Activated naive CD8-positive, alpha-beta T cell treated with anti-CD3 and anti-CD28 coated beads for 36 hours (primary cell): ENCODE results near the gene TMA7. TPM values are rescaled to one million over a fixed set of nuclear protein-coding genes. Genes with fewer than 3 reads are reported as not detected.
"Not testable (repeated sequence)": the region's sequence is repeated elsewhere in the genome, so short reads cannot be mapped to it uniquely, and the experiment has no call there.

Experiments used
- DNase-seq: peaks from one replicate; pipeline ENCODE4 v3.0.0; 2021
- H3K27ac Mint-ChIP-seq: one replicate; pipeline ENCODE4 v1.8.0; 2022; ENCODE audit warnings: mild to moderate bottlenecking, moderate library complexity, mixed read lengths
- H3K27me3 Mint-ChIP-seq: one replicate; pipeline ENCODE4 v1.8.0; 2022; ENCODE audit warnings: mild to moderate bottlenecking, mixed read lengths
- H3K36me3 Mint-ChIP-seq: one replicate; pipeline ENCODE4 v1.8.0; 2021; ENCODE audit warnings: mild to moderate bottlenecking, mixed read lengths
- H3K4me1 Mint-ChIP-seq: one replicate; pipeline ENCODE4 v1.8.0; 2021; ENCODE audit warnings: mixed read lengths
- H3K4me3 Mint-ChIP-seq: one replicate; pipeline ENCODE4 v1.8.0; 2022; ENCODE audit warnings: mild to moderate bottlenecking, moderate library complexity, mixed read lengths
- H3K9me3 Mint-ChIP-seq: one replicate; pipeline ENCODE4 v1.8.0; 2022; ENCODE audit warnings: mixed read lengths
- total RNA-seq, 2 experiments: library from RNA; stranded (reverse); gene quantifications; one replicate each; pipeline ENCODE4 v1.2.3, GENCODE V29; 2021

Gene TMA7
- 100 to 1,000 TPM; 398 to 421 TPM for total RNA-seq

GRCh38 chr3:48439820-48440589, at the start of gene TMA7, which contains the start of gene CCDC51:
Gene TMA7 (plus strand): TSS chr3:48440257. CDS start chr3:48440297, 40 bp downstream.
Gene CCDC51 (minus strand): TSS chr3:48440119. CDS start chr3:48435128, 4,991 bp downstream.
- DNase-seq = peak; percentile 98
- peaks cover 42% of the 10 kb centered on the region for H3K36me3 Mint-ChIP-seq
- no peaks in the 10 kb centered on the region for H3K9me3 Mint-ChIP-seq
- H3K4me1 Mint-ChIP-seq = peaks cover 25% of the 10 kb centered on the region
- H3K27me3 Mint-ChIP-seq = no peaks in the 10 kb centered on the region
- peak within 1 kb of the TSS; percentile 96 for H3K27ac Mint-ChIP-seq
- peak within 1 kb of the TSS; percentile 99 for H3K4me3 Mint-ChIP-seq

GRCh38 chr3:48394391-48394790, 45.7 kb upstream of the TMA7 start:
- no peaks in the 10 kb centered on the region for H3K9me3 Mint-ChIP-seq
- no peaks in the 10 kb centered on the region for H3K36me3 Mint-ChIP-seq
- H3K27ac Mint-ChIP-seq = no peak overlapping the region
- peaks cover 15% of the 10 kb centered on the region for H3K27me3 Mint-ChIP-seq
- no peak overlapping the region for H3K4me3 Mint-ChIP-seq
- no peak for DNase-seq
- H3K4me1 Mint-ChIP-seq = peaks cover 2% of the 10 kb centered on the region

- H3K4me1 Mint-ChIP-seq = peaks cover 2% of the 10 kb centered on the region
- H3K27ac Mint-ChIP-seq = no peak overlapping the region
- DNase-seq = no peak
- no peaks in the 10 kb centered on the region for H3K9me3 Mint-ChIP-seq
- H3K27me3 Mint-ChIP-seq = peaks cover 16% of the 10 kb centered on the region
- no peak overlapping the region for H3K4me3 Mint-ChIP-seq
- no peaks in the 10 kb centered on the region for H3K36me3 Mint-ChIP-seq
Measured at GRCh38 chr3:48395714-48396113, 44.3 kb upstream of the TMA7 start.

- no peaks in the 10 kb centered on the region for H3K9me3 Mint-ChIP-seq
- H3K27me3 Mint-ChIP-seq = peaks cover 9% of the 10 kb centered on the region
- no peaks in the 10 kb centered on the region for H3K36me3 Mint-ChIP-seq
- peaks cover 2% of the 10 kb centered on the region for H3K4me1 Mint-ChIP-seq
- DNase-seq = no peak
- no peak overlapping the region for H3K4me3 Mint-ChIP-seq
- H3K27ac Mint-ChIP-seq = no peak overlapping the region
Measured at GRCh38 chr3:48397767-48398681, 42.0 kb upstream of the TMA7 start.

GRCh38 chr3:48398701-48399386, 41.2 kb upstream of the TMA7 start:
- peaks cover 9% of the 10 kb centered on the region for H3K27me3 Mint-ChIP-seq
- H3K27ac Mint-ChIP-seq = no peak overlapping the region
- no peak for DNase-seq
- no peaks in the 10 kb centered on the region for H3K36me3 Mint-ChIP-seq
- H3K9me3 Mint-ChIP-seq = no peaks in the 10 kb centered on the region
- no peak overlapping the region for H3K4me3 Mint-ChIP-seq
- H3K4me1 Mint-ChIP-seq = peaks cover 2% of the 10 kb centered on the region

- Mint-ChIP-seq H3K4me3 (no peak overlapping the region), H3K27ac (no peak overlapping the region), H3K27me3 (peaks cover 6% of the 10 kb centered on the region), H3K9me3 (no peaks in the 10 kb centered on the region), H3K36me3 (no peaks in the 10 kb centered on the region), H3K4me1 (no peaks in the 10 kb centered on the region)
- DNase-seq = no peak
Measured at GRCh38 chr3:48399387-48400172, 40.5 kb upstream of the TMA7 start.

- Mint-ChIP-seq H3K27ac (no peak overlapping the region), H3K4me1 (no peaks in the 10 kb centered on the region), H3K4me3 (no peak overlapping the region), H3K27me3 (peaks cover 6% of the 10 kb centered on the region), H3K36me3 (no peaks in the 10 kb centered on the region), H3K9me3 (no peaks in the 10 kb centered on the region)
- DNase-seq = peak; percentile 50
Measured at GRCh38 chr3:48400824-48401433, 39.1 kb upstream of the TMA7 start.

GRCh38 chr3:48401434-48401901, 38.6 kb upstream of the TMA7 start:
- H3K4me1 Mint-ChIP-seq, DNase-seq, H3K27ac Mint-ChIP-seq, H3K27me3 Mint-ChIP-seq, H3K36me3 Mint-ChIP-seq, H3K4me3 Mint-ChIP-seq, H3K9me3 Mint-ChIP-seq: not testable (repeated sequence)

- Mint-ChIP-seq H3K27me3 (peaks cover 6% of the 10 kb centered on the region), H3K4me1 (no peaks in the 10 kb centered on the region), H3K36me3 (no peaks in the 10 kb centered on the region), H3K4me3 (no peak overlapping the region), H3K27ac (no peak overlapping the region), H3K9me3 (no peaks in the 10 kb centered on the region)
- no peak for DNase-seq
Measured at GRCh38 chr3:48402281-48402732, 37.8 kb upstream of the TMA7 start.

- Mint-ChIP-seq H3K27ac (no peak overlapping the region), H3K27me3 (peaks cover 6% of the 10 kb centered on the region), H3K4me1 (no peaks in the 10 kb centered on the region), H3K36me3 (no peaks in the 10 kb centered on the region), H3K4me3 (no peak overlapping the region), H3K9me3 (no peaks in the 10 kb centered on the region)
- no peak for DNase-seq
Measured at GRCh38 chr3:48402907-48403306, 37.1 kb upstream of the TMA7 start.

- Mint-ChIP-seq H3K36me3 (no peaks in the 10 kb centered on the region), H3K27ac (no peak overlapping the region), H3K9me3 (no peaks in the 10 kb centered on the region), H3K27me3 (peaks cover 6% of the 10 kb centered on the region), H3K4me1 (no peaks in the 10 kb centered on the region), H3K4me3 (no peak overlapping the region)
- no peak for DNase-seq
Measured at GRCh38 chr3:48403533-48404439, 36.3 kb upstream of the TMA7 start.

- peaks cover 6% of the 10 kb centered on the region for H3K27me3 Mint-ChIP-seq
- no peaks in the 10 kb centered on the region for H3K4me1 Mint-ChIP-seq
- H3K4me3 Mint-ChIP-seq = no peak overlapping the region
- H3K27ac Mint-ChIP-seq = no peak overlapping the region
- H3K9me3 Mint-ChIP-seq = no peaks in the 10 kb centered on the region
- DNase-seq = no peak
- H3K36me3 Mint-ChIP-seq = no peaks in the 10 kb centered on the region
Measured at GRCh38 chr3:48404440-48405342, 35.4 kb upstream of the TMA7 start.
